Activated T-helper 17 cell treated with anti-CD3 and anti-CD28 coated beads, Interleukin-2, amount 50 U/mL, for 72 hours (primary cell): ENCODE data around the gene OXNAD1. TPM values are rescaled to one million over a fixed set of nuclear protein-coding genes. Genes with fewer than 3 reads are reported as not detected.
A peak's percentile ranks its signal among the peaks of the same experiment; 100 is the strongest.

ENCODE experiments used
- ATAC-seq: fragments of 150-1000 bp; cut with Tn5 transposase; replicated peaks from 2 replicates; pipeline ENCODE4 v1.10.0; 2021; ENCODE audit warnings: mild to moderate bottlenecking, moderate library complexity
- H3K27ac Mint-ChIP-seq: one replicate; pipeline ENCODE4 v1.8.0; 2022; ENCODE audit warnings: mixed read lengths
- H3K27me3 Mint-ChIP-seq: one replicate; pipeline ENCODE4 v1.8.0; 2022; ENCODE audit warnings: mixed read lengths
- H3K36me3 Mint-ChIP-seq: one replicate; pipeline ENCODE4 v1.8.0; 2022; ENCODE audit warnings: low read depth, mild to moderate bottlenecking, mixed read lengths
- H3K4me1 Mint-ChIP-seq: one replicate; pipeline ENCODE4 v1.8.0; 2022; ENCODE audit warnings: mixed read lengths
- H3K4me3 Mint-ChIP-seq: one replicate; pipeline ENCODE4 v1.8.0; 2022; ENCODE audit warnings: mild to moderate bottlenecking, mixed read lengths
- H3K9me3 Mint-ChIP-seq: one replicate; pipeline ENCODE4 v1.8.0; 2022; ENCODE audit warnings: mixed read lengths
- total RNA-seq, 2 donors: library from RNA; stranded (reverse); gene quantifications; one replicate each; pipeline ENCODE4 v1.2.3, GENCODE V29; 2022

Gene OXNAD1
- 10 to 100 TPM; 31.4 to 32.4 TPM for total RNA-seq

- Mint-ChIP-seq H3K27ac (peak within 1 kb of the TSS; percentile 93), H3K9me3 (no peaks in the 10 kb centered on the region), H3K36me3 (peaks cover 25% of the 10 kb centered on the region), H3K4me3 (peak within 1 kb of the TSS; percentile 92), H3K4me1 (peaks cover 8% of the 10 kb centered on the region), H3K27me3 (no peaks in the 10 kb centered on the region)
- peak; percentile 100 for ATAC-seq
Observed at GRCh38 chr3:16264708-16265454, at the start of gene OXNAD1, which contains the start of gene DPH3. Gene OXNAD1, plus strand, starts transcription at chr3:16265212. Its CDS starts 5,741 bp downstream, at chr3:16270953. Gene DPH3, minus strand, starts transcription at chr3:16264943. Its CDS starts 67 bp downstream, at chr3:16264876.

- ATAC-seq, result no peak
- Mint-ChIP-seq H3K27me3 (peaks cover 3% of the 10 kb centered on the region), H3K36me3 (no peaks in the 10 kb centered on the region), H3K27ac (no peak overlapping the region), H3K9me3 (no peaks in the 10 kb centered on the region), H3K4me1 (no peaks in the 10 kb centered on the region), H3K4me3 (no peak overlapping the region)
Observed at GRCh38 chr3:16216373-16216935, 48.6 kb upstream of the OXNAD1 start.

GRCh38 chr3:16219777-16220176 lies 45.2 kb upstream of the OXNAD1 start:
- Mint-ChIP-seq H3K27ac (no peak overlapping the region), H3K27me3 (no peaks in the 10 kb centered on the region), H3K36me3 (no peaks in the 10 kb centered on the region), H3K9me3 (no peaks in the 10 kb centered on the region), H3K4me3 (no peak overlapping the region), H3K4me1 (no peaks in the 10 kb centered on the region)
- no peak for ATAC-seq

DNA sequence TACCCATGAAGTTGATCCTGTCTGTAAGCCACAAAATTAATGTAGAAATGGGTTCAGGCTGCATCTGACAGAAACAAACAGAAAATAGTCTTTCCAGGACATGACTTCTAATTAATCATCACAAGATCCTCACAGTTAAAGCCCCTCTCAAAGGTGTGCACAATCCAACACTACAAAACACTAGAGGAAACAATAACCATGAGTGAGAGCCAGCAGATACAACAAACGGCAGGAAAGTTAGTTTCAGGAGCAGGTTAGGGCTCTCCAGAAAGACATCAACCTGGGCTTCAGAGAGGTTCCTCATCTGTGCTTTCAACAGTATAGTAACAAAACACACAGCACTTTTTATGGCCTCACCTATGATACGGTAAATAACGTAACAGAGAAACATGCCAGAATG lies 43.0 kb upstream of the OXNAD1 start:
- Mint-ChIP-seq H3K27me3 (no peaks in the 10 kb centered on the region), H3K4me1 (no peaks in the 10 kb centered on the region), H3K9me3 (no peaks in the 10 kb centered on the region), H3K4me3 (no peak overlapping the region), H3K27ac (no peak overlapping the region), H3K36me3 (no peaks in the 10 kb centered on the region)
- no peak for ATAC-seq

- Mint-ChIP-seq H3K36me3 (no peaks in the 10 kb centered on the region), H3K27me3 (no peaks in the 10 kb centered on the region), H3K27ac (no peak overlapping the region), H3K9me3 (no peaks in the 10 kb centered on the region), H3K4me3 (no peak overlapping the region), H3K4me1 (no peaks in the 10 kb centered on the region)
- ATAC-seq, result no peak
Observed at GRCh38 chr3:16222547-16222946, 42.5 kb upstream of the OXNAD1 start.

GRCh38 chr3:16224325-16224724 lies 40.7 kb upstream of the OXNAD1 start:
- ATAC-seq, result no peak
- Mint-ChIP-seq H3K27me3 (no peaks in the 10 kb centered on the region), H3K36me3 (no peaks in the 10 kb centered on the region), H3K4me1 (no peaks in the 10 kb centered on the region), H3K9me3 (no peaks in the 10 kb centered on the region), H3K27ac (no peak overlapping the region), H3K4me3 (no peak overlapping the region)

DNA sequence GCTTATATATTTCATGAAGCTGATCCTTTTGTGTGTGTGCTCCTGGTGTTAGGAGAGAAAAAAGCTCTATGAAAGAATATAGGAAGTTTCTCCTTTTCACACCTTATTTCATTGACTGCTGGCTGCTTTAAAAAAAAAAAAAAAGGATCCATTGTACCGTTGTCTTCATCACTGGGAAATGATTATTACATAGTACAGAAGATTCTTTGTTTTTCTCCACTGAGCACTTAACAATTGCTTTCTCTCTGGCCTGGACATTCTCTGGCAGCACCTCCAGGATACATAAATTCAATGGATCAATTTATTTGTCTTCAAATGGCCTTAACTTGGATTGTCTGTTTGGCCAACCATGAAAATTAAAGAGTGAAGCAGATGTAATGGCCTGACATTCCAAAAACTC lies 37.4 kb upstream of the OXNAD1 start:
- H3K4me1 Mint-ChIP-seq, result no peaks in the 10 kb centered on the region

GRCh38 chr3:16229681-16230080 lies 35.3 kb upstream of the OXNAD1 start:
- Mint-ChIP-seq H3K4me3 (no peak overlapping the region), H3K36me3 (no peaks in the 10 kb centered on the region), H3K9me3 (no peaks in the 10 kb centered on the region), H3K4me1 (no peaks in the 10 kb centered on the region), H3K27ac (no peak overlapping the region), H3K27me3 (peaks cover 3% of the 10 kb centered on the region)
- ATAC-seq, result no peak

More for the DNA sequence above, 37.4 kb upstream of the OXNAD1 start:
- Mint-ChIP-seq H3K9me3 (no peaks in the 10 kb centered on the region), H3K27ac (no peak overlapping the region), H3K4me3 (no peak overlapping the region), H3K36me3 (no peaks in the 10 kb centered on the region), H3K27me3 (no peaks in the 10 kb centered on the region)
- no peak for ATAC-seq

- H3K36me3 Mint-ChIP-seq, result no peaks in the 10 kb centered on the region
- H3K27me3 Mint-ChIP-seq, result peaks cover 9% of the 10 kb centered on the region
- H3K9me3 Mint-ChIP-seq, result peaks cover 5% of the 10 kb centered on the region
- H3K4me1 Mint-ChIP-seq, result no peaks in the 10 kb centered on the region
- no peak overlapping the region for H3K27ac Mint-ChIP-seq
- no peak overlapping the region for H3K4me3 Mint-ChIP-seq
- no peak for ATAC-seq
Observed at GRCh38 chr3:16231983-16232382, 33.0 kb upstream of the OXNAD1 start.

DNA sequence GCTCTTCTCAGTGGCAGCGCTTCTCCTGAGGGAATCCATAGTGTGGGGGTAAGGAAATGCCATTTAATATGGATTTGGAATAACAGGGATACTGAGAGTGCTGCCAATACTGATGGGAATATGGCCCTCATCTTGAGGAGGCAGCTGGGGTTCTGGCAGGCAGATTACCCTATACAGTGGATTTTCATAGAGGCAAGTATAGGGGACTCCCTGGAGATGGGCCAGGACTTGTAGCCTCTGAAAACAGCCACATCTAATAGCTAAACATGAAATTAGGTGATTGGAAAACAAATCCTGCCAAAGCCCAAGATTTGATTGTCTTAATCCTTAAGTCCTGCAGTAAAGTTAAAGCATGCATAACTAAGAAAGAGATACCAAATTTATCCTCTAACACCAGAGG lies 31.2 kb upstream of the OXNAD1 start:
- no peak for ATAC-seq
- Mint-ChIP-seq H3K9me3 (peaks cover 5% of the 10 kb centered on the region), H3K27ac (no peak overlapping the region)

DNA sequence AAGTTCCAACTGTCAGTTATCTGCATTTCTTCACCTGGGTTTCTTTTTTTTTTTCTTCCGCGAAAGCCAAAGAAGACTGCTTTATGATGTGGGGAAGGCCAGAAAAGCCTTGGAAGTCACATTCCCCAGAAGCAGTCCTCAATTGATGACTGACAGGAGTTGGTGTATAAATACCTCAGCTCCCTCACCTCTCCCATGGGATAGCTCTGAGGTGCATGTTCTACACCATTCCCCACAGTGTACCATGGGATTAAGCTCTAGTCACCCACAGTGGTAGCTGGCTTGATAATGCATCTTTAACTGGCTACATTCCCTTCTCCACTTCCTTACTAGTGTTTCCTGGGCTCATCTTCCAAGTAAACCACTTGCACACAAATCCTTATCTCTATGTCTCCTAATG lies 30.7 kb upstream of the OXNAD1 start:
- Mint-ChIP-seq H3K36me3 (no peaks in the 10 kb centered on the region), H3K27me3 (peaks cover 9% of the 10 kb centered on the region), H3K4me3 (no peak overlapping the region), H3K4me1 (no peaks in the 10 kb centered on the region), H3K9me3 (peaks cover 5% of the 10 kb centered on the region), H3K27ac (no peak overlapping the region)
- no peak for ATAC-seq

More for the DNA sequence above, 31.2 kb upstream of the OXNAD1 start:
- H3K36me3 Mint-ChIP-seq, result no peaks in the 10 kb centered on the region
- no peaks in the 10 kb centered on the region for H3K4me1 Mint-ChIP-seq
- H3K4me3 Mint-ChIP-seq, result no peak overlapping the region
- H3K27me3 Mint-ChIP-seq, result peaks cover 9% of the 10 kb centered on the region

DNA sequence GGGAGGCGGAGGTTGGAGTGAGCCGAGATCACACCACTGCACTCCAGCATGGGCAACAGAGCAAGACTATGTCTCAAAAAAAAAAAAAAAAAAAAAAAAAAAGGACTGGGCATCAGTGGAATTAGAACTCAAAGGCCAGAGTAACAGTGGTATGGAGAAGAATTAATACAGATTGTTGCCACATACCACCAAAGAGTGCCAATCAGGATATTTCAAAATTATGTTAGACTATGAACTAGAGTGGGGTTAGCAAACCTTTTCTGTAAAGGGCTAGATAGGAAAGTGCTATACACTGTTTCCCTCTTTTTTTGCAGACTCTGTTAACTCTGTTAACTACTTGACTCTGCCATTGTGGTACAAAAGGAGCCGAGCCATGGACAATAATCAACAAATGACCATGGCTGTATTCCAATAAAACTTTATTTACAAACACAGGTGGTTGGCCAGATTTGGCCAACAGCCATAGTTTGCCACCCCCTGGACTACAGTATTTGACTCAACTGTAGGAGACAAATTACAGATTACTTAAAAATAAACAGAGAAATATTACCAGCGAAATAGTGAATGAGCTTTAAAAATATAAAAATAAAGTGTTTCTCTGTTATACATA lies 28.9 kb upstream of the OXNAD1 start:
- peaks cover 6% of the 10 kb centered on the region for H3K4me1 Mint-ChIP-seq
- H3K9me3 Mint-ChIP-seq, result peaks cover 5% of the 10 kb centered on the region
- H3K27me3 Mint-ChIP-seq, result peaks cover 9% of the 10 kb centered on the region
- no peak for ATAC-seq
- no peak overlapping the region for H3K4me3 Mint-ChIP-seq
- H3K36me3 Mint-ChIP-seq, result no peaks in the 10 kb centered on the region
- no peak overlapping the region for H3K27ac Mint-ChIP-seq

DNA sequence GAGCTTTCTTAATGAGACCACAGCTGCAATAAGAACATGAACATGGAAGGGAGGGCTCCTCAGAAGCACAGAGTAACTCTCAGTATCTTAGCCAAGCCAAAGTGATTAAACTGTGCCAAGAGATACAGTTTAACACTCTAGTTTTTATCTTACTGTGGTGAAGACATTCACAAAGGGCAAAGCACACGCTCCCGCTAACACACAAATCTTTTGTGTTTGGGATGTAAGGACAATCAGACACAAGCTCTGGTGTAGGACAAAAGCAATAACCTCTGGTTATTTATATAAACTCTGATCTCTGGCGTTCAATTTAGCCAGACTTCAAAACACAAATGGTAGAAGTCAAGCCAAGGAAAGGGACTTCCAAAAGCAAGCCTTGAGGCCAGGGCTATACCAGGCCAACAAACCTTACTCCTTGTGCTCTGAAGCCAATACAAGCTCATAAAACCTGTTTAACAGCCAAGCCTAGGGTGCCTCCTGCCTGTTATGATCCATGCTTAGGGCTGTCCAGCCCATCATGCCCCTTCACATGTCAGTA lies 28.1 kb upstream of the OXNAD1 start:
- Mint-ChIP-seq H3K27ac (no peak overlapping the region), H3K9me3 (peaks cover 5% of the 10 kb centered on the region), H3K4me1 (peaks cover 6% of the 10 kb centered on the region), H3K36me3 (no peaks in the 10 kb centered on the region), H3K4me3 (no peak overlapping the region), H3K27me3 (peaks cover 9% of the 10 kb centered on the region)
- ATAC-seq, result no peak

DNA sequence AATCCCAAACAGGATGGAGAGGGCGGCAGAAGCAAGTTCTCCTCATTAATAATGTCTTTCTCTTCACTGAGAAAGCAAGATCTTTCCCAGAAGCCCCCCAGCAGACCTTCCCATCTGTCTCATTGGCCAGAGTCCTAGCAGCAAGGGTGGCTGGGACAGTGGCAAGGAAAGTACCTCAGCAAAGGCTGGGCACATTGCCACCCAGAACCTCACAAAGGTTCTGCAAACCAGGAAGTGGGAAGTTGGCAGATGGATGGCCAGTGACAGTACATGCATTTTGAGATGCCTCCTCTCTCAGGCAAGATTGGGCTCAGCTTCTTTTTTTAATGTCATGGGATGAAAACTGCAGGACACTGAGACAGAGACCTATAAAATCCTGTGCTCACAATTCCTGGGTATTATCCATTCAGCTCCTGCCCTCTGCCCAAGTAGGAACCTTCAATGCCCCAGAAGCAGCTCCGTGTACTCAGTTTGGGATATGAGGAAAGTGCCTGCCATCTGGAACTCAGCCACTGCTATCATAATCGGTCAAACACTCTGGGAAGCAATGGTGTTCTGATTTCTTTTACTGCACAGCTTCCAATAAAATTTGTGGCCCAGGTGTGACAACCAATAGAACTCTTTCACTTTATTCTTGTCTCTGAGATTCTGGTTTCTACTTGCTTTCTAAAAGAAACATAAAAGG lies 25.8 kb upstream of the OXNAD1 start:
- ATAC-seq, result no peak
- no peak overlapping the region for H3K27ac Mint-ChIP-seq
- peaks cover 8% of the 10 kb centered on the region for H3K27me3 Mint-ChIP-seq
- peaks cover 5% of the 10 kb centered on the region for H3K9me3 Mint-ChIP-seq
- H3K4me3 Mint-ChIP-seq, result no peak overlapping the region
- H3K4me1 Mint-ChIP-seq, result peaks cover 6% of the 10 kb centered on the region
- no peaks in the 10 kb centered on the region for H3K36me3 Mint-ChIP-seq
